PC-9 (cell line): ENCODE results near the gene TTC7B.

Experiments
- CTCF ChIP-seq: fragments of 200-600 bp; sonication (generic); conservative IDR thresholded peaks from 2 replicates; pipeline ENCODE4 v1.6.1; 2017; ENCODE audit warnings: mixed run types, antibody characterized with exemption, mild to moderate bottlenecking, moderate library complexity
- EZH2 ChIP-seq: fragments of 200-600 bp; sonication (generic); IDR thresholded peaks from 2 replicates; pipeline ENCODE4 v1.8.0; 2017; ENCODE audit warnings: antibody characterized with exemption, low read depth

GRCh38 chr14:90830931-90831701 lies 14.9 kb upstream of the TTC7B start:
- TF ChIP-seq CTCF (no peak), EZH2 (no peak)
